ENCODE data around the gene SERF1A. TPM values are rescaled to one million over a fixed set of nuclear protein-coding genes. Genes with fewer than 3 reads are reported as not detected.
"Not testable (repeated sequence)": the region's sequence is repeated elsewhere in the genome, so short reads cannot be mapped to it uniquely, and the experiment has no call there.

SERF1A gene
- total RNA-seq (2013; cell fraction: nucleolus; rRNA removed): 47.1 and 55.3 TPM in 2 replicates
- total RNA-seq (2014; rRNA removed) (4.3 and 14.7 TPM in 2 replicates), total RNA-seq (2014; rRNA removed; fragmentation: Illumina TruSeq; extraction: Trizol) (7.8 and 13.3 TPM in 2 replicates), total RNA-seq (2021) (3.0 and 7.9 TPM in 2 replicates), polyA plus RNA-seq (2011; rRNA removed) (11.5 and 19.8 TPM in 2 replicates), polyA plus RNA-seq (2014; fragmentation: Illumina TruSeq; extraction: Trizol) (4.0 TPM in 1 of 2 replicates, not detected in the other), polyA plus RNA-seq (2014; fragmentation: Nextera tagmentation; extraction: Ambion mirVana) (10 to 100 TPM; 16.4 to 19.2 TPM), polyA plus RNA-seq (2014; rRNA removed) (2.0 and 2.8 TPM in 2 replicates), polyA plus RNA-seq (2016; fragmentation: Nextera tagmentation; extraction: Ambion mirVana) (1 to 10 TPM; 4.2 to 7.5 TPM), polyA minus RNA-seq (2011; rRNA and poly(A)+ RNA removed) (1.7 and 2.7 TPM in 2 replicates), Bru-seq, nascent RNA (percentile 41 among the genes with signal in this experiment), BruChase-seq, experiment 1, labeled RNA remaining after a 6-hour chase (percentile 35 among the genes with signal in this experiment), BruChase-seq, experiment 2, labeled RNA remaining after a 2-hour chase (percentile 35 among the genes with signal in this experiment)
- polyA plus RNA-seq (2011; ENCODE audit: low read depth): 11.4 TPM
- 3.9 and 4.5 TPM in 2 replicates for polyA plus RNA-seq (2011; cell fraction: cytosol; rRNA removed)
- 1.9 and 3.3 TPM in 2 replicates for polyA plus RNA-seq (2011; cell fraction: nucleus; rRNA removed)
- polyA plus RNA-seq (2012): 7.0 and 10.1 TPM in 2 replicates
- polyA minus RNA-seq (2011; cell fraction: cytosol; rRNA and poly(A)+ RNA removed): 3.1 and 6.8 TPM in 2 replicates
- polyA minus RNA-seq (2011; cell fraction: nucleus; rRNA and poly(A)+ RNA removed): 4.5 and 12.8 TPM in 2 replicates
- long read RNA-seq, experiment 1, transcript SERF1A-205 (3 exons, 663 nt): major isoform, 6 of 10 reads
- long read RNA-seq, experiment 1, partial matches to known transcripts: 0 of 10 reads
- long read RNA-seq, experiment 1, other reads (novel, unspliced or antisense): 2 of 10 reads
- long read RNA-seq, experiment 2, transcript SERF1A-201 (3 exons, 963 nt): minor isoform, 6 of 26 reads
- long read RNA-seq, experiment 2, transcript SERF1A-205 (3 exons, 663 nt): major isoform, 12 of 26 reads
- long read RNA-seq, experiment 2, partial matches to known transcripts: 2 of 26 reads
- long read RNA-seq, experiment 2, other reads (novel, unspliced or antisense): 6 of 26 reads

DNA sequence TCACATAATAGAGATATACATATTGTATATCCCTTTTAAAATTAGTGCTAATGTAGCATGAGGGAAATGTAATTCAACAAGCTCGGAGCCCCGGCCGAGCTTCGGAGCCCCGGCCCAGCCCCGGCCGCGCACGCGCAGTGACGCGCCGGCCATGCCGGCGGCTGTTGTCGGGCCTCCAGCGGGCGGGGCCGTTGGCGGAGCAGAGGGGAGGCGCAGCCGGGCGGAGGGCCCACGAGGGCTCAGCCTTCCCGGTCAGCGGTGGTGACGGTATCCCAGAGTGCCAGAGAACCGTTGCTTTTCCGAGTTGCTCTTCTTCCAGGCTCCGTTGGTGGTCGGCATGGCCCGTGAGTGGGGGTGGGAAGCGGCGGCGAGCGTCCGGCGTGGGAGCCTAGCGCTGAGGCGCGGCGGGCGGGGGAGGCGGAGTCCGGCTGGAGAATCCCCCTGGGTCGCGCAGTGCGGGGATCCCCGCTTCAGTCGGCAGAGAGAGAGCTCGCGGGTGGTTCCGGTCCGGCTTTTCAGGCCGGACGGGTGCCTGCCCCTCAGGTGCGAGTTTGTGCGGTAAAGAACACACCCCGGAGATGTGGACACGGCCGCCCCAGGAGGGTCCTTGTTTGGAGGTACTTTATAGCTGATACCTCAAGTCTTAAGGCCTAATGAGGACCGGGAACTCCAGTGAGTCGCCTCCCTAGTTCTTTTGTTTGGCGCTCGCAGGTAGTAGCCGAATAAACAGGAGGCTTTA is at the start of gene SERF1A:
TSS of gene SERF1A (plus strand) at position 137 of the 739 bp plus-strand sequence. CDS start at position 338, 201 bp downstream.
- H2AFZ ChIP-seq (ENCODE audit: control insufficient read depth, low read depth, low read length); FAIRE-seq; in situ Hi-C loops (cut with MboI); RAD21 ChIA-PET (ENCODE audit: unreplicated experiment); POLR2A ChIA-PET; BruUV-seq (replicated peaks); intact Hi-C loops (cut with micrococcal nuclease; ENCODE audit: unreplicated experiment); CTCF ChIA-PET; H3K27me3 ChIP-seq (replicated peaks in 1 of 2; ENCODE audit: control insufficient read depth in 2 of 2, insufficient read depth in 2 of 2, low read length in 1 of 2); DNase-seq (ENCODE audit: low read depth, low spot score); H3K36me3 ChIP-seq (ENCODE audit: control insufficient read depth in 2 of 2, insufficient read depth in 2 of 2, low read length in 1 of 2); H3K4me1 ChIP-seq (ENCODE audit: control insufficient read depth, insufficient read depth, low read length); H3K79me2 ChIP-seq (ENCODE audit: control insufficient read depth, insufficient read depth, low read length); H3K9ac ChIP-seq (ENCODE audit: control insufficient read depth, insufficient read depth, low read length); SMC1A ChIA-PET (ENCODE audit: uncharacterized antibody, unreplicated experiment); H3K27ac ChIP-seq (ENCODE audit: control insufficient read depth, insufficient read depth); H3K4me3 ChIP-seq; H3K9me3 ChIP-seq (replicated peaks; ENCODE audit: control insufficient read depth, insufficient read depth, low read length); H3K4me2 ChIP-seq (ENCODE audit: control insufficient read depth, insufficient read depth); H4K20me1 ChIP-seq (ENCODE audit: control insufficient read depth, insufficient read depth): not testable (repeated sequence)
- no CpG with 5 or more reads among the region's 66 CpGs for WGBS (ENCODE audit: insufficient coverage, insufficient replicate concordance, low lambda C conversion rate, missing lambda C conversion rate)
- peak; percentile 97 for ATAC-seq

DNA sequence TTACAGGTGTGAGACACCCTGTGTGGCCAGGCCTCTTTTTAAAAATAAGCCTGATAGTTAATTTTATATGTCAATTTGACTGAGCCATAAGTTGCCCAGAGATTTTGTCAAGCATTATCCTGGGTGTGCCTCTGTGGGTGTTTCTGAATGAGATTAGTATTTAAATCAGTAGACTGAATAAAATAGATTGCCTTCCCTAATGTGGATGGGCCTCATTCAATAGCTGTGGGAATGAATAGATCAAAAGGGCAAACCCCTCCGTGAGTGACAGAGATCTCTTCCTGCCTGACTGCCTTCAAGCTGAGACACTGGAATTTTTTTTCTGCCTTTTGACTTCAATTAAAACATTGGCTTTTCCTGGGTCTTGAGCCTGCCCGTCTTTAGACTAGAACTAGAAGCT is 33.7 kb upstream of the SERF1A start:
- DNase-seq (ENCODE audit: low read depth, low spot score); CTCF ChIA-PET; H3K27ac ChIP-seq (ENCODE audit: control insufficient read depth, insufficient read depth); H4K20me1 ChIP-seq (ENCODE audit: control insufficient read depth, insufficient read depth); in situ Hi-C loops (cut with MboI); H3K4me3 ChIP-seq; RAD21 ChIA-PET (ENCODE audit: unreplicated experiment); BruUV-seq (replicated peaks); H3K27me3 ChIP-seq (replicated peaks in 1 of 2; ENCODE audit: control insufficient read depth in 2 of 2, insufficient read depth in 2 of 2, low read length in 1 of 2); H3K4me2 ChIP-seq (ENCODE audit: control insufficient read depth, insufficient read depth); H3K9ac ChIP-seq (ENCODE audit: control insufficient read depth, insufficient read depth, low read length); FAIRE-seq; ATAC-seq; intact Hi-C loops (cut with micrococcal nuclease; ENCODE audit: unreplicated experiment); H3K9me3 ChIP-seq (replicated peaks; ENCODE audit: control insufficient read depth, insufficient read depth, low read length); H3K36me3 ChIP-seq (ENCODE audit: control insufficient read depth in 2 of 2, insufficient read depth in 2 of 2, low read length in 1 of 2); H3K4me1 ChIP-seq (ENCODE audit: control insufficient read depth, insufficient read depth, low read length); H3K79me2 ChIP-seq (ENCODE audit: control insufficient read depth, insufficient read depth, low read length); H2AFZ ChIP-seq (ENCODE audit: control insufficient read depth, low read depth, low read length); SMC1A ChIA-PET (ENCODE audit: uncharacterized antibody, unreplicated experiment); POLR2A ChIA-PET: not testable (repeated sequence)
- WGBS (ENCODE audit: insufficient coverage, insufficient replicate concordance, low lambda C conversion rate, missing lambda C conversion rate): no CpG with 5 or more reads among the region's 2 CpGs

DNA sequence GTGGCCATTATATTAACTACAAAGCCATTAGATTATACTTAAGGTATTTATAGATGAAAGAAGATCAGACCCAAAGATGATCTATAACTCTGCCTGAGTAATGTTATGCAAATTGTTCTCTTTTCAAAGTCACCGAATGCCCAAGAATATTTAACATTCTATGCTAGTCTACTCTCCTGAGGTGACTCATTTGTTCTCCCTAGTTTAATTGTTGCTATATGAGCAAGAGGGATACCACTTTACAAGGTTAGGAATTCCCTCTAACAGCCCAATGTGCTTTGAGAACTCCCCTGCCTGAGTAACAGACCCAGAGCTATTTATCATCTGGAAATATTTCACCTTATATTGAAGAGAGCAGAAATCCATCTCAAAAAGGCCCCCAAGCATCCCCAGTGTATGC is 29.8 kb upstream of the SERF1A start:
- H3K4me3 ChIP-seq; POLR2A ChIA-PET; ATAC-seq; H3K27ac ChIP-seq (ENCODE audit: control insufficient read depth, insufficient read depth); H3K4me2 ChIP-seq (ENCODE audit: control insufficient read depth, insufficient read depth); H3K4me1 ChIP-seq (ENCODE audit: control insufficient read depth, insufficient read depth, low read length); CTCF ChIA-PET; DNase-seq (ENCODE audit: low read depth, low spot score); H3K9ac ChIP-seq (ENCODE audit: control insufficient read depth, insufficient read depth, low read length); H3K27me3 ChIP-seq (replicated peaks in 1 of 2; ENCODE audit: control insufficient read depth in 2 of 2, insufficient read depth in 2 of 2, low read length in 1 of 2); SMC1A ChIA-PET (ENCODE audit: uncharacterized antibody, unreplicated experiment); H2AFZ ChIP-seq (ENCODE audit: control insufficient read depth, low read depth, low read length); FAIRE-seq; H4K20me1 ChIP-seq (ENCODE audit: control insufficient read depth, insufficient read depth); intact Hi-C loops (cut with micrococcal nuclease; ENCODE audit: unreplicated experiment); RAD21 ChIA-PET (ENCODE audit: unreplicated experiment); H3K79me2 ChIP-seq (ENCODE audit: control insufficient read depth, insufficient read depth, low read length); in situ Hi-C loops (cut with MboI); H3K36me3 ChIP-seq (ENCODE audit: control insufficient read depth in 2 of 2, insufficient read depth in 2 of 2, low read length in 1 of 2); H3K9me3 ChIP-seq (replicated peaks; ENCODE audit: control insufficient read depth, insufficient read depth, low read length); BruUV-seq (replicated peaks): not testable (repeated sequence)
- no CpG with 5 or more reads among the region's 1 CpG for WGBS (ENCODE audit: insufficient coverage, insufficient replicate concordance, low lambda C conversion rate, missing lambda C conversion rate)

Measured in GM12878 (cell line).